SK-MEL-5 (cell line): ENCODE measurements around the gene ACOXL. TPM values are rescaled to one million over a fixed set of nuclear protein-coding genes. Genes with fewer than 3 reads are reported as not detected.

Experiments
- DNase-seq: peaks from one replicate; pipeline ENCODE4 v3.0.0-alpha.2; 2016; ENCODE audit warnings: low read depth, low spot score
- in situ Hi-C: cut with HindIII; loops from 2 replicates; pipeline ENCODE4 v1.10.0; 2016; ENCODE audit warnings: low sequenced_read_pairs, high pct_unique_total_duplicates, low pct_unique_long_range_greater_than_20kb
- total RNA-seq: library from RNA; depleted of rRNA; stranded (reverse); fragments of >200 nt; shearing (Covaris generic); gene quantifications from 2 replicates; pipeline ENCODE4 v1.2.3, GENCODE V29; 2014

ACOXL gene
- total RNA-seq, 1 experiment from 2014 or later = not detected

DNA sequence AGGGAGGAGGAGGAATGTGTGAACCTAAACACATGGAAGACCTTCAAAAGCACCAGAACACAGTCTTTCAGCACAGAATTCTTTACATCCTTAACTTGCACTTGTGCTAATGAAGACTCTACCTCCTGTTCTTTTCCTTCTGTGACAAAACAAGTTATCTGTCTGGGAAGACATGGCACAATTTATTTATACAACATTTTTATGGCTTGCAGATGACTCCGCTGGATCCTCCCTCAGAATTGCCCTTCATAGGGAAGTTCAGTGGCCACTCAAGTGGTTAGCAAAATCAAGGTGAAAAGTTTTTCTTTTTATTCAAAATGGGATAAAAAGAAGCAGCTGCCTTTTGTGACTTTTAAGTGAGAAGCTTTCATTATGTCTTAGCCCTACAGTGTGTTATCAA, 409.7 kb downstream of the ACOXL start:
- DNase-seq = no peak
- in situ Hi-C loops = no loop called here

DNA sequence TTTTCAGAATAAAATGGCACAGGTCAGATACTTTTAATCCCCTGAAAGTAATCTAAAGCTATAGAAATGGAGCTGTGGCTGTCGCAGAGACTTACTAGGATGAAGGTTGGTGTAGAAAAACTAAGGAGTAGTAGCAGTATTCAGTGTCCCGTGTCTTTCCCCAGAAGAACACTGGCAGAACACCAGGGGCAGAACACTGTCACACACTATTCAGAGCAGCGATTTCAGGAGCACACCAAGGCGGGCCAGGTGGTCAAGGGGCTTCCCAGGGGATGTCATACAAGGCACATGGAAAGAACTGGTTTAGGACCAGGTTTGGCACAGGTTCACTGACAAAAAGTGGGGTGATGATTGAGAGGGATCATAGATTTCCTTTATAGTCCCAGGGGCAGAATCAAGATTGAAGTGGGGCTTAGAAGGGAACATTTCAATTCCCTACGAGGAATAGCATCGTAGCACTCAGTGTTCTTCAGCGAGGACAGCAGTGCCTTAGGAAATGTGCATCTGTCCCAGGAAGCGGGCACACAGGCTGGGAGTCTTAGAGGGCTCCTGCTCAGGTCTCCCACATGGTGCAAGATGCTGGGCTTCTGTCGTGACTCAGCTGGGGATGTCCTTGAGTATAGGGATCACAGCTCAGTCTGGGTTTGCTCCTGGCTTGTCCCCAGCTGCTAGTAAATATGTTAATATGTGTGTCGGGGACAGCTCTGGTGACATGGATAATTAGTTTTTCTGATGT, 410.9 kb downstream of the ACOXL start:
- in situ Hi-C loops = no loop called here
- DNase-seq = no peak

DNA sequence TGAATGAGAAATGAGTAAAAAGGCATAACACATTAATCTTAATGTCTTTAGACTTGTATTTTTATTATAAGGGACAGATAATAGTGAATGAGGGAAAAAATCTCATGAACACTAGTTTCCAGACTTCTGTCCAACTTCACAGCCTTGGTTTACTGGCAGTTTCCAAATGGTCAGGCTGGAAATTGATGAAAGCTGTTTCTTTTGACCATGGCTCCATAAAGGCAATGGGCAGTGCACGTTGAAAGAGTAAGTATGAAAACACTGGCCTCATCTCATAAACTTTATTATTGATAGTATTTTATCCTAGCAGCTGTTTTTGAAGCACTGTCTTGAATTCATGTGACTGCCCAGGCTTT, 411.4 kb downstream of the ACOXL start:
- in situ Hi-C loops = no loop called here
- no peak for DNase-seq

DNA sequence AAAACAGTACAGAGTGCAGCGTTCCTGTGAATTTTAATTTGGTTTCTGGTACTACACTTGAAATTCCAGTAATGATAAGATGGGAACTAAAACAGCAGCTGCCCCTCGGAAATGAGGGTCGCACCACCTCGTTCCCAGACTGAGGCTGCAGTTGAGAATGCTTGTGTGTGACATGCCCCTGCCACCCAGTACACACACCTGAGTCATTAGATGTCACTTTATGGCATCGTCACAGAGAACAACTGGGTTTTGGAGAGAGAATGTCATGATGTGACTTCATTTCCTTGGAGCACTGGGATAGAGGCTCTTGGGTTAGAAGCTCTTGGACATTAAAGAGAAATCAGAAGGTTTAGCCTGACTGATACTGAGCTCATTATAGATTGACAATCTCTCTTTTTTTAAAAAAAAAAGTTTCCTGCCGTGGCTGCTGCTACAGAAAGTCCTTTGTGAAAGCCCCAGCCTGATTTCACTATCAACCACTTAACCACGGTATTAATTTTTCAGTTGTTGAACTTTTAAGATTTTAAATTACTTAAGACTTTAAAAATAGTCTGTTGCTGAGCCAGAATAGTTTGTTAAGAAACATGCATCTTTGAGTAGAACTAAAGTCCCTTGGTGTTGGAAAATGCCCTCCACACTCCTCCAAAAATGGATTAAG, 412.9 kb downstream of the ACOXL start:
- in situ Hi-C loops = no loop called here
- DNase-seq = no peak

DNA sequence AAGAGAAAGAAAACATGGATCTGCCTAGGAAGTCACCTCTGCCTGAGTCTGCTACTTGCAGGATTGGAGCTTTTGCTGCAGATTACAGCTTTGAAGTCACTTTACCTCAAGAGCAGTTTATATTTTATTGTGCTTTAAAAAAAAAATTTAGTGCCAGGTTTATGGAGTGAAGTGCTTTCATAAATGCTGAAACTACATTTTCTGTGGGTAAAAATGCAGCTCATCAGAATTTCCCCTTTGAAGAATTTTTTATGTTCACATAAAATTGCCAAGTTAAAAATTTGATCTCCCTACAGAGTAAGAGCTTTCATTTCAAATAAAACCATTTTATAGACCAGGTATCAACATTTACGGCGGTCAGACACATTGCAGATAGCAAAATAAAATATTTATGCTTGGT, 413.6 kb downstream of the ACOXL start:
- no peak for DNase-seq
- in situ Hi-C loops = no loop called here

DNA sequence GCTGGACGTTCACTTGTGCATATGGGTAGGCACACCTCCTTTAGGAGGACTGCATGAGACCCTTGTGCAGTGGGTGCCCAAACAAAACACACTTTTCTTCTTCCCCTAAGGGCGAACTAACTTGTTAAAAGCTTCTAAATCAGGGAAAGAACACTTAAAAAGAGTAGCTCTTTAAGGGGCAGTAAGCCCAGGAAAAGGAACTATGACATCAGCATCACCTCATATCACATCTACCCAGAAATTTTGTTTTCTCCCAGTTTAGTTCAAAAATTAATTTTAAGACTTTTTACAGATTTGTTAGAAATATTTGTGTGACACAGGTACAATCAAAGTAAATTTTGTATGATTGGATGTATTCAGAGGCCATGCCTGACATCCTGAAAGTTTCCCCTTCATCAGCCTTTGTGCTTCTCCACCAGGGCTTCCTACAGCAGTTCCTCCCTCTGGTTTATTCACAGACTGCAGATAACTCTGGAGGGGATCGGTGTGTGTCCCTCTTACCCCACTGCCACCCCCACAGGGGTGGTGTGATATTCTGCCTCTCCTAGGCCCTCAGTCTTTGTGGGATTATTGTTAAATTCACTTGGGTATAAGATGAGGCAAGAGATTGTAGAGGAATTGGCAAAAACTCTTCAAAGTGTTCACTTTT, 416.0 kb downstream of the ACOXL start:
- in situ Hi-C loops = no loop called here
- no peak for DNase-seq

DNA sequence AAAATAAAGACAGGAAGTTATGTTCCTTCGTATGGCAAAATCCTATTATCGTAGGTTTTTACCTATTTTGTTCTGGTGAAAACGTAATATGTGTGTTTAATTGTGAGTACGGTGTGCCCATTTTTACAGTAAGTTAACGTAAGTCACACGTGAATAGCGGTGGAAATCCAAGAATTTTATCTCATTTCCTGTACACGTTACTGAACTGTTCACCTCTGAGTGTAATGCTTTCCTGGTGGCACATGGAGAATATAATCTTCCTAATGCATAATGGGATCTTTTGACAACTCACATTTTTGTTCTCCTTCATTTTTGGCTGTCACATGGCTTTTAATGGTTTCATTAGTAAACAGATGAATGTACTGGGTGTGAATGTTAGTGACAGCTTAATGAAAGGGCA, 416.6 kb downstream of the ACOXL start:
- no peak for DNase-seq
- in situ Hi-C loops = no loop called here

DNA sequence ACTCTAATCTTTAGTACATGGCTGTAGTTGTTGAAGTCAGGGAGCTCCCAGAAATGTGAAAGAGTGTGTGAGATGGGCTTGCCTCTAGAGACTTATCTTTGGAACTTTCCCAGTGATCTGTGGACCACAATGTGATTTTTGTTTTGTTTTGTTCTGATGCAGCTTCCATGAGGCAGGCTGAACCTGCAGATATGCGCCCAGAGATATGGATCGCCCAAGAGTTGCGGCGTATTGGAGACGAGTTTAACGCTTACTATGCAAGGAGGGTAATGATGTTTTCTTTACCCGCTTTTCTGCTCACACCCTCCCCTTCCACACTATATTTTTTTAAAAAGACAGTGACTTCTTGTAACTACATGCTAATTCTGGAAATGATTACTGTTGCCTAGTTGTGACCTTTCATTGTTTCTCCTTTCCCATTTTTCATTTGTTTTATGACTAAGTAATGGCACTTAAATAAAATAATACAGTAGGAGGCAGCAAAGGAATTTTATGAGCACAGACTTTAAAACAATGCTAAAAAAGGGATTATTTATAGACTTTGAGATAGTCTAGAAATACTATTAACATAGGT, 417.6 kb downstream of the ACOXL start:
- in situ Hi-C loops = no loop called here
- DNase-seq = no peak

DNA sequence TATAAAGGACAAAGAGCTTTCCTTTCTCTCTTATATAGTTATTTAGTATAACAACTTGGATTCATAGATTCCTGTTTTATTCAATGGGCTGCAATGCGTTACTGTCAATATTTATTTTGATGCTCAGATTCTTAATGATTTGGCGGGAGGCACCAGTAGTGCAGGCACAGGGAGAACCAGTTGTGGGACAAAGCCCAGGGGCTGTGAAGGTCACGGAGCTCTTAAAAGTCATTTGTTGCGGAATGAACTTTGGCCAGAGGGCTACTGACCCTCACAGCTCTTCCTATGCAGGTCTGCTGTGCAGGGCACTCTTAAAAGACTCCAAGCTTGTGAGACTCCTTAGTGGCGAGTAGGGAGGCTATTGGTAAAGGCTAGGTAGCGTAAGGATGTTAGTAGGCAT, 422.4 kb downstream of the ACOXL start:
- DNase-seq = no peak
- in situ Hi-C loops = no loop called here

DNA sequence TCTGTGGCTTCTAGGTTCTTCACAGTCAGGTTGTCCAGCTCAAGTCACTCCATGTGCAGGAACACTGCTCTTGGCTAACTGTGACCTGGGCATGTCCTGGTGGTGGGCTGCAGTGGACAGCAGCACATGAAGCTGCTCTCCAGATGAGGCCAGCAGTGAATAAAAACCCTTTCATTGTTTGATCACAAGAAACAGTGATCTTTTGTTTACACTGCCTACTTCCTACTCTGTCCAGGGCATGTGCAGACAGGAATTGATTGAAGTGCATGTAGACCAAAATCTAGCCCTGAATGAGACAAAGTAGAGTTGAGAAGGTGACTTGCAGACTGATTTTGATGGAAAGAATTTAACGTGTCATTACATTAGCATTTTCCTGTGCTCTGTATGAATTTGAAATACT, 423.2 kb downstream of the ACOXL start:
- in situ Hi-C loops = no loop called here
- peak; percentile 76 for DNase-seq

DNA sequence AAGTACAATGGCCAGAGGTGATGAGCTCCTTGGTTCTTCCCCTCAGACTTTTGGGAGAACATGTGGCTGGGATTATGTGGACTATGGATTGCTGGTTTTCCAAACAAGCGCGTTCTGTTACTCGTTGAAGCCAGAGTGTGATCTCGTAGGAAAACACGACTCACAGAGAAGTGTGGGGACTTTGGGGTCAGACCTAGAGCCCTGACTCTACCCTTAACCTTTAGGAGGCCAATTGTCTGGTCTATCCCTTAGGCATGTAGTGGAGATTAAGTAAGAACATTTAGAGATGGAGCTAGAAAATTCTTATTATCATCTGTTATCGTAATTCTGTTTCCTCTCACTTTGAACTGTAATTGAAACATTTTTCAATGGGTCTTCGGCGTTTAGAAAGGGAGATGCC, 424.2 kb downstream of the ACOXL start:
- DNase-seq = no peak
- in situ Hi-C loops = no loop called here

DNA sequence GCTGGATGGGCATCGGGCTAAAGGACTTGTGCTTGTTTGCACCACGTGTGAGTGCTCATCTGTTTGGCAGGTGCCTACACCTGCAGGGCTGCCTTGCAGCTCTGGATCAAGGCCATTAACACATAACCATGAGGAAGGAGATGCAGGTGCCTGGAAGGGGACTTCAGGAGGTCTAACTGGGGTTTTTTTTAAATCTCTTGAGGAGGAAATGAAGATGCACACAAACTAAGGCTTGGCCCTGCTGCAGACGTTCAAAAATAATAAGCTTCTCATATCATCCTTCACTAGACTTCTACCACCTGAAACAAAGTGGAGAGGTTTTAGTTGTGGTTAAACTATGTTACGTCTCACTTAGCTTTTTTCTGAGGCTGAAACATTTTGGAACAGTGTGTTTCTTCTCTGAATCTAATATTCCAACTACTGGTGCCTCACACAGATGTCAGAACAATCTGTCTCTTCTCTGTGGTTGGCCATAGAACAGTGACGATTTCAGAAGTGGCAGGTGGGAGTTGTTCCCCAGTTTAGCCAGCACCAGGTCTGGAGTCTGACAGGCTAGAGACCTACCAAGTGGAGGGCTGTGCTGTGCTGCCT, 424.8 kb downstream of the ACOXL start:
- in situ Hi-C loops = no loop called here
- DNase-seq = no peak

DNA sequence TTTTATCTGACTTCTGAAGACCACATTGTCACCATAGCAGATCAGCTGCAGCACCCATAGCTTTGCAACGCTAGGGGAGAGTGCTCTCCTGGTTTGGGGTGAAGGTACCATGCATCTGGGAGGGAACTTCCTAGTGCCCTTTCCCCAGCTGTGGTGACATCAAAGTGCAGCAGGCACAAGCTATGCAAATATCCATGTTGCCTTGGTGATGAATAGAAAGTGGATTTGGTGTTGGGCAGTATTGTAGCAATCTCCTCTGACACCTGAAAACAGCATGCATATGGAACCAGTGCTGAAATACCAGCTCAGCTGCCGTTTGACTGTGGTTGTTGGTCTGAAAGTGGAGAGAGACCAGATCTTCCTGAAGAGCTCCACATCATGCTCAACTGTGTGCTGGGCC, 425.4 kb downstream of the ACOXL start:
- DNase-seq = no peak
- in situ Hi-C loops = no loop called here

DNA sequence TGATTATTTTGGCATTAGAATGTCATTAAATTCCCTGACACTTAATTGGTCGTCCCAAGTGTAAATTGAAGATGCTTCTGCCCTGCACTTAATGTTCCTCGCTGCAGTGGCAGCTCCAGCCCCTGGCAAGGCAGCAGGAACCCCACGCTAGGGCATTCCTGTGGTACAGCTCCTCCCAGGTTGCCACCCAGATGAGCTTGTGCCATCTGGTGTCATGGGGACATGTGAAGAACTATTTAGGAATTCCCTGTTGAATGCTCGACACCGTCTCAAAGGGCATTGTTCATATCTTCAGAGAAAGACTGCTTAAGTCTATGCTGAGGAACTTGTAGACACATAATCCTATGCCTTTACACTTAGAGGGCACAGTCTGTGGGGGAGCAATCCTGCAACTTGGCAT, 427.3 kb downstream of the ACOXL start:
- in situ Hi-C loops = no loop called here
- no peak for DNase-seq

DNA sequence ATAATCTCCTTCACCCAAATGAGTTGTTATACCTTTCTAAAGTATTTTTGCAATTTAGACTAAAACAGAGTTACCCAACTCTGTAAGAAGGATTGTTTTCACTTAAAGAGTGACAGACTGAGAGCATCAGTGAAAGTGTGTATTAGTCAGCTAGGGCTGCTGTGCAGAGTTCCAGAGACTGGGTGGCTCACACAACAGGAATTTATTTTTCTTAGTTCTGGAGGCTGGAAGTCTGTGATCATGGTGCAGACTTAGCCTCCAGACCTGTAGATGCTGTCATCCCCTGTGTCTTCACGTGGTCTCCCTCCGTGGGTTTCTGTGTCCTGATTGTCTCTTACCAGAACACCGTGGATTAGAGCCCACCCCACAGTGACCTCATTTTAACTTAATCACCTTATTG, 428.4 kb downstream of the ACOXL start:
- in situ Hi-C loops = no loop called here
- DNase-seq = no peak

DNA sequence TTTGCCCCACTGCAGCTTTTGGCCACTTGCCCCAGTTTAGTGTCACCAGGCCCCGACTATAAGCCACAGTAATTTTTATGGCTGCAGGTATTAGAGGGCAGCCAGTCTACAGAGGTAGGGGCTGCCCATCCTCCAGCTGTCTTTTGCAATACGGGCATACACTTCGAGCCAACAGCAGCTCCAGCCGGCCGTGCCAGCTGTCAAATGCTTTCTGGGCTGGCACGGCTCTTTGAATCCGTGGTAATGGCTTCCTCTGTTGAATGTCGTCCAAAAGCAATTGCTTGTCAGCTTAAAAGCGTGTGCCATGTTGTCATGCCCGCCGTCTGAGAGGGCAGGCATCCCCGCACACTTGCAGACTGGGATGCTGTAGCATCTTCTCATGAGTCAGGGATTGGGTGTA, 429.6 kb downstream of the ACOXL start:
- in situ Hi-C loops = no loop called here
- no peak for DNase-seq

DNA sequence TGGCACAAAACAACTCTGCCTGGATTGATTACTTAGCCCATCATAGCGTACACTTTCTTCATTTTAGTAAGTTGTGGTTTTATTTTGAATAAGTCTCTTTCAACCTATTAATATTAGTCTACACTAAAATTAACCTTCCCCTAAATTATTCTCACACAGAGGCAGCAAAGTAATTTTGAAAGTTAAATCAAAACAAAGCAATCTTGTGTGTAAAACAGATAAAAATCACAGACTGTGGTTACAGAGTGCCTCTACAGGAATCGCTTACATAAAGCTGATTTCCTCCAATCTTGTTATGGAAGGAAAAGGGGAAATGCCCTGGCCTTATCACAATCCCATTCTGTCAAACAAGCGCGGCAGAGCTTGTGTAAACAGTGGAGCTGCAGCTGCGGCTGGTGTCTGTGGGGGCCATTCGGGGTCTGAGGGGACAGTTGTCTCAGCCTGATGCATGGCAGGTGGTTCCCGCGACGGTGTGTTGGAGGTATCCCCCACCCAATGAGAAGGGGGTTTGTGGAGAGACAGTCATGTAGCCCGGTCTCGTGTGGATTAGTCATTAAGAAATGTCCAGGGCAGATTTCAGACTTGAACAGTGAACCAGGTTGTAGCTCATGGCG, 430.5 kb downstream of the ACOXL start:
- in situ Hi-C loops = no loop called here
- DNase-seq = no peak

DNA sequence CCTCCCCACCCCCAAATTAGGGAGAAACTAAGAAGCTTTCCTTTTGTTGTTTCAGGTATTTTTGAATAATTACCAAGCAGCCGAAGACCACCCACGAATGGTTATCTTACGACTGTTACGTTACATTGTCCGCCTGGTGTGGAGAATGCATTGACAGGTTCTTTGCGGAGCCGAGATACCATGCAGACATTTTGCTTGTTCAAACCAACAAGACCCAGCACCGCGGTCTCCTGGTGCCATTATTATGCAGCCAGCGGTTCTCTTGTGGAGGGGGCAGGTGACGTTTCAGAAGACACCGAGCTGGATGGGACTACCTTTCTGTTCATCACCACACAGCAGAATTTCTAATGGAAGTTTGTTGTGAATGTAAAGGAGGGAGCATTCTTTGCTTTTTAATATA, 431.7 kb downstream of the ACOXL start:
- in situ Hi-C loops = no loop called here
- no peak for DNase-seq
